Liver (tissue), 9 donors: ENCODE measurements around the gene ACRV1. TPM values are rescaled to one million over a fixed set of nuclear protein-coding genes. Genes with fewer than 3 reads are reported as not detected.

Experiments used
- DNase-seq: peaks from one replicate; pipeline ENCODE4 v3.0.0-alpha.2; 2017; ENCODE audit warnings: low spot score
- H3K27ac ChIP-seq, 2 donors: one replicate each; pipeline ENCODE4 v1.7.0; 2013; ENCODE audit warnings: inconsistent platforms in 2 of 2, low read length in 2 of 2, control low read depth in 1 of 2, low read depth in 1 of 2, mild to moderate bottlenecking in 1 of 2
- H3K27me3 ChIP-seq, 4 donors: one replicate each; pipeline versions ENCODE4 v1.6.1 to v1.7.0; 2013; ENCODE audit warnings: low read length in 3 of 4, inconsistent platforms in 1 of 4, mild to moderate bottlenecking in 1 of 4, moderate library complexity in 1 of 4; ENCODE audit not compliant: control insufficient read depth in 4 of 4, insufficient read depth in 4 of 4
- H3K36me3 ChIP-seq, 4 donors: one replicate each; pipeline versions ENCODE4 v1.6.1 to v1.7.0; 2013; ENCODE audit warnings: low read length in 3 of 4, mild to moderate bottlenecking in 3 of 4, low read depth in 1 of 4, moderate library complexity in 1 of 4; ENCODE audit not compliant: control insufficient read depth in 4 of 4, insufficient read depth in 3 of 4
- H3K4me1 ChIP-seq, 4 donors: one replicate each; pipeline versions ENCODE4 v1.6.1 to v1.7.0; 2013; ENCODE audit warnings: low read length in 3 of 4, mild to moderate bottlenecking in 3 of 4, moderate library complexity in 1 of 4; ENCODE audit not compliant: control insufficient read depth in 4 of 4, insufficient read depth in 4 of 4
- H3K4me3 ChIP-seq, 3 donors: one replicate each; pipeline versions ENCODE4 v1.6.1 to v1.7.0; 2013; ENCODE audit warnings: low read length in 3 of 3, control low read depth in 1 of 3, low read depth in 1 of 3, mild to moderate bottlenecking in 1 of 3
- H3K9ac ChIP-seq, 2 donors: one replicate each; pipeline ENCODE4 v1.7.0; 2013; ENCODE audit warnings: low read length in 2 of 2, mild to moderate bottlenecking in 2 of 2, moderate library complexity in 2 of 2, control low read depth in 1 of 2, low read depth in 1 of 2
- H3K9me3 ChIP-seq, 4 donors: one replicate each; pipeline versions ENCODE4 v1.6.1 to v1.7.0; 2013; ENCODE audit warnings: low read length in 3 of 4; ENCODE audit not compliant: control insufficient read depth in 4 of 4
- EGR1 ChIP-seq, 2 donors: IDR thresholded peaks; 2 replicates each; pipeline ENCODE4 v1.6.1; 2016 to 2018; ENCODE audit warnings: antibody characterized with exemption in 2 of 2, low read depth in 2 of 2
- FOXA2 ChIP-seq: IDR thresholded peaks from 2 replicates; pipeline ENCODE4 v1.6.1; 2016; ENCODE audit warnings: antibody characterized with exemption
- GABPA ChIP-seq, 2 donors: IDR thresholded peaks in 1 of 2; conservative IDR thresholded peaks in 1 of 2; 2 replicates each; pipeline ENCODE4 v1.6.1; 2016; ENCODE audit warnings: antibody characterized with exemption in 2 of 2, mild to moderate bottlenecking in 1 of 2, moderate library complexity in 1 of 2
- HNF4A ChIP-seq, 2 donors: conservative IDR thresholded peaks; 2 replicates each; pipeline ENCODE4 v1.6.1; 2016; ENCODE audit warnings: antibody characterized with exemption in 2 of 2, mild to moderate bottlenecking in 2 of 2
- HNF4G ChIP-seq: IDR thresholded peaks from 2 replicates; pipeline ENCODE4 v1.6.1; 2016; ENCODE audit warnings: antibody characterized with exemption
- JUND ChIP-seq, 2 donors: IDR thresholded peaks; 2 replicates each; pipeline ENCODE4 v1.6.1; 2016; ENCODE audit warnings: antibody characterized with exemption in 2 of 2
- NR2F2 ChIP-seq: IDR thresholded peaks from 2 replicates; pipeline ENCODE4 v1.6.1; 2016; ENCODE audit warnings: antibody characterized with exemption
- RAD21 ChIP-seq, 2 donors: IDR thresholded peaks; 2 replicates each; pipeline ENCODE4 v1.6.1; 2016; ENCODE audit warnings: antibody characterized with exemption in 2 of 2, mild to moderate bottlenecking in 2 of 2
- RXRA ChIP-seq, 2 donors: IDR thresholded peaks; 2 replicates each; pipeline ENCODE4 v1.6.1; 2017 to 2018; ENCODE audit warnings: antibody characterized with exemption in 2 of 2, mild to moderate bottlenecking in 1 of 2
- SP1 ChIP-seq: IDR thresholded peaks from 2 replicates; pipeline ENCODE4 v1.6.1; 2018; ENCODE audit warnings: antibody characterized with exemption, mild to moderate bottlenecking
- TAF1 ChIP-seq: conservative IDR thresholded peaks from 2 replicates; pipeline ENCODE4 v1.6.1; 2016; ENCODE audit warnings: antibody characterized with exemption, mild to moderate bottlenecking
- YY1 ChIP-seq: IDR thresholded peaks from 2 replicates; pipeline ENCODE4 v1.6.1; 2016; ENCODE audit warnings: antibody characterized with exemption, mild to moderate bottlenecking
- WGBS: extraction: QIAGEN DNeasy Blood & Tissue Kit; methylation state at CpG from one replicate; pipeline ENCODE4 v1.1.7; 2013; 5-methylcytosine and 5-hydroxymethylcytosine counted together
- polyA plus RNA-seq, 2 donors: library from polyadenylated mRNA; stranded (reverse) in 1 of 2; unstranded in 1 of 2; fragments of 200-250 nt in 1 of 2; fragments of >200 nt in 1 of 2; fragmentation: Nextera tagmentation in 1 of 2; extraction: Ambion mirVana in 1 of 2; gene quantifications; one replicate each; pipeline versions ENCODE4 v1.2.1 to v1.2.3, GENCODE V29; 2013 to 2015
- total RNA-seq, 2 donors: library from RNA; depleted of rRNA; stranded (reverse); fragments of >200 nt; gene quantifications; one replicate each; pipeline ENCODE4 v1.2.3, GENCODE V29; 2014
- TF ChIP-seq, protein P1 (sequence below): IDR thresholded peaks from 2 replicates; pipeline ENCODE4 v1.6.1; 2016; ENCODE audit warnings: antibody characterized with exemption
- TF ChIP-seq, protein P2 (sequence below): IDR thresholded peaks from 2 replicates; pipeline ENCODE4 v1.6.1; 2016; ENCODE audit warnings: antibody characterized with exemption, mild to moderate bottlenecking
- TF ChIP-seq, protein P3 (sequence below): IDR thresholded peaks from 2 replicates; pipeline ENCODE4 v1.6.1; 2016; ENCODE audit warnings: antibody characterized with exemption
- TF ChIP-seq, protein P4 (sequence below): fragments of 150-350 bp; IDR thresholded peaks from 2 replicates; pipeline ENCODE4 v1.5.1; 2017; ENCODE audit warnings: improper control_type of control experiment, low read depth, low read length; ENCODE audit not compliant: missing input control
- TF ChIP-seq, protein P5 (sequence below): IDR thresholded peaks from 2 replicates; pipeline ENCODE4 v1.6.1; 2016; ENCODE audit warnings: antibody characterized with exemption
- donor health status: healthy.
- donor health status: healthy.
- donor health status: healthy.
- donor health status: healthy.
- donor health status: healthy.

ACRV1 gene
- total and polyA plus RNA-seq, 4 donors, result not detected

DNA sequence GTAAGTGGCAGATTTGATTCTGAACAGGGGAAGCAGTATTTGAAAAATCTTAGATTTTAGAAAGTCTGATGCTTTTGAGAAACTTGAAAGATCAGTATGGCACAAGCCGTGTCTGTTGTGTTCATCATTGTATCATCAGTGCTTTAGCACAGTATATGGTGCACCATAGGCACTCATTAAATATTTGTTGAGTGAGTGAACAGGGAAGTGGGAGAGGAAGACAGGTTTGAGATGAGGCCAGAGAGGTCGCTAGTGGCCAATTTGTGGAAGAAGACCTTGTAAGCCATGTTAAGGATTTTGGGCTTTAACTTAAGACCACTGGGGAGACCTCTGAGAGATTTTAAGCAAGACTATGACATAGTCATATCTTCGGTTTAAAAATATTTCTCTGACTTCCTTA is 42.8 kb downstream of the ACRV1 start:
- Histone ChIP-seq H3K27ac (no peak overlapping the region), H3K9me3 (no peaks in the 10 kb centered on the region), H3K4me1 (no peaks in the 10 kb centered on the region), H3K36me3 (no peaks in the 10 kb centered on the region), H3K9ac (no peak overlapping the region), H3K4me3 (no peak overlapping the region), H3K27me3 (no peaks in the 10 kb centered on the region)
- 92% methylated on average over 3 of the region's 3 CpGs for WGBS
- no peak for DNase-seq
- TF ChIP-seq SP1 (no peak), TAF1 (no peak), GABPA (IDR thresholded peaks at IDR 0.05 in 1 of 2, conservative IDR thresholded peaks at IDR 0.05 in 1 of 2) (no peak), EGR1 (IDR thresholded peaks at IDR 0.05; ENCODE audit: low read depth in 2 of 2) (no peak), RAD21 (IDR thresholded peaks at IDR 0.05) (no peak), NR2F2 (no peak), HNF4A (conservative IDR thresholded peaks at IDR 0.05) (no peak), YY1 (no peak), FOXA2 (no peak), HNF4G (no peak)
- TF ChIP-seq, protein P1, sequence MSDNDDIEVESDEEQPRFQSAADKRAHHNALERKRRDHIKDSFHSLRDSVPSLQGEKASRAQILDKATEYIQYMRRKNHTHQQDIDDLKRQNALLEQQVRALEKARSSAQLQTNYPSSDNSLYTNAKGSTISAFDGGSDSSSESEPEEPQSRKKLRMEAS, result no peak
- TF ChIP-seq, protein P2, sequence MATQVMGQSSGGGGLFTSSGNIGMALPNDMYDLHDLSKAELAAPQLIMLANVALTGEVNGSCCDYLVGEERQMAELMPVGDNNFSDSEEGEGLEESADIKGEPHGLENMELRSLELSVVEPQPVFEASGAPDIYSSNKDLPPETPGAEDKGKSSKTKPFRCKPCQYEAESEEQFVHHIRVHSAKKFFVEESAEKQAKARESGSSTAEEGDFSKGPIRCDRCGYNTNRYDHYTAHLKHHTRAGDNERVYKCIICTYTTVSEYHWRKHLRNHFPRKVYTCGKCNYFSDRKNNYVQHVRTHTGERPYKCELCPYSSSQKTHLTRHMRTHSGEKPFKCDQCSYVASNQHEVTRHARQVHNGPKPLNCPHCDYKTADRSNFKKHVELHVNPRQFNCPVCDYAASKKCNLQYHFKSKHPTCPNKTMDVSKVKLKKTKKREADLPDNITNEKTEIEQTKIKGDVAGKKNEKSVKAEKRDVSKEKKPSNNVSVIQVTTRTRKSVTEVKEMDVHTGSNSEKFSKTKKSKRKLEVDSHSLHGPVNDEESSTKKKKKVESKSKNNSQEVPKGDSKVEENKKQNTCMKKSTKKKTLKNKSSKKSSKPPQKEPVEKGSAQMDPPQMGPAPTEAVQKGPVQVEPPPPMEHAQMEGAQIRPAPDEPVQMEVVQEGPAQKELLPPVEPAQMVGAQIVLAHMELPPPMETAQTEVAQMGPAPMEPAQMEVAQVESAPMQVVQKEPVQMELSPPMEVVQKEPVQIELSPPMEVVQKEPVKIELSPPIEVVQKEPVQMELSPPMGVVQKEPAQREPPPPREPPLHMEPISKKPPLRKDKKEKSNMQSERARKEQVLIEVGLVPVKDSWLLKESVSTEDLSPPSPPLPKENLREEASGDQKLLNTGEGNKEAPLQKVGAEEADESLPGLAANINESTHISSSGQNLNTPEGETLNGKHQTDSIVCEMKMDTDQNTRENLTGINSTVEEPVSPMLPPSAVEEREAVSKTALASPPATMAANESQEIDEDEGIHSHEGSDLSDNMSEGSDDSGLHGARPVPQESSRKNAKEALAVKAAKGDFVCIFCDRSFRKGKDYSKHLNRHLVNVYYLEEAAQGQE, result no peak
- TF ChIP-seq, protein P3, sequence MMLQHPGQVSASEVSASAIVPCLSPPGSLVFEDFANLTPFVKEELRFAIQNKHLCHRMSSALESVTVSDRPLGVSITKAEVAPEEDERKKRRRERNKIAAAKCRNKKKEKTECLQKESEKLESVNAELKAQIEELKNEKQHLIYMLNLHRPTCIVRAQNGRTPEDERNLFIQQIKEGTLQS, result no peak
- TF ChIP-seq, protein P4, sequence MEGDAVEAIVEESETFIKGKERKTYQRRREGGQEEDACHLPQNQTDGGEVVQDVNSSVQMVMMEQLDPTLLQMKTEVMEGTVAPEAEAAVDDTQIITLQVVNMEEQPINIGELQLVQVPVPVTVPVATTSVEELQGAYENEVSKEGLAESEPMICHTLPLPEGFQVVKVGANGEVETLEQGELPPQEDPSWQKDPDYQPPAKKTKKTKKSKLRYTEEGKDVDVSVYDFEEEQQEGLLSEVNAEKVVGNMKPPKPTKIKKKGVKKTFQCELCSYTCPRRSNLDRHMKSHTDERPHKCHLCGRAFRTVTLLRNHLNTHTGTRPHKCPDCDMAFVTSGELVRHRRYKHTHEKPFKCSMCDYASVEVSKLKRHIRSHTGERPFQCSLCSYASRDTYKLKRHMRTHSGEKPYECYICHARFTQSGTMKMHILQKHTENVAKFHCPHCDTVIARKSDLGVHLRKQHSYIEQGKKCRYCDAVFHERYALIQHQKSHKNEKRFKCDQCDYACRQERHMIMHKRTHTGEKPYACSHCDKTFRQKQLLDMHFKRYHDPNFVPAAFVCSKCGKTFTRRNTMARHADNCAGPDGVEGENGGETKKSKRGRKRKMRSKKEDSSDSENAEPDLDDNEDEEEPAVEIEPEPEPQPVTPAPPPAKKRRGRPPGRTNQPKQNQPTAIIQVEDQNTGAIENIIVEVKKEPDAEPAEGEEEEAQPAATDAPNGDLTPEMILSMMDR, result no peak

DNA sequence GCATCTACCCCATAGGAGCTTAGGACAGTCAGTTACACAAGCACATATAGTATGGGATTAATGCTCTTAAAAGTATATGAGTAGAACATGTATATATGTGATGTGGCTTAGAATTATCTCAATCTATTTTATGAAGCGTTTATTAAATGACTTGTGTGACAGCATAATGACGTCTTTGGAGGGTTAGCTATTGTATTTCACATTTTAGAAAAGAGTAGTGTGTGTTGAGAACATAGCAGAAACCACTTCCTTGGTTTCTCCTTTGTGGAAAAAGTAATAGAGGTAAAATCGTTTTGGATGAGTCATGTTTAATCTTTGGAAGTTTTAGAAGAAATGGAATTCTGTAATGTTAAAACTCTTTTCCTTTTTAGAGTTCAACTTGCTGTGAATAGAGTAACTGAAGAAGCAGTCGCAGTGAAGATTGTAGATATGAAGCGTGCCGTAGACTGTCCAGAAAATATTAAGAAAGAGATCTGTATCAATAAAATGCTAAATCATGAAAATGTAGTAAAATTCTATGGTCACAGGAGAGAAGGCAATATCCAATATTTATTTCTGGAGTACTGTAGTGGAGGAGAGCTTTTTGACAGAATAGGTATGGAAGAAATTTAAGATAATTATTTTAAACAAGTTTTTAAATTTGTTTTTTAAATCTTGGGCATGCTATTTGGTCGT is 53.3 kb downstream of the ACRV1 start:
- H3K4me3 ChIP-seq, result no peak overlapping the region
- no peaks in the 10 kb centered on the region for H3K9me3 ChIP-seq
- no peak overlapping the region for H3K27ac ChIP-seq
- no peaks in the 10 kb centered on the region for H3K36me3 ChIP-seq
- peaks cover 3 to 20% (median 15%) of the 10 kb centered on the region in 4 donors for H3K4me1 ChIP-seq
- no peaks in the 10 kb centered on the region for H3K27me3 ChIP-seq
- H3K9ac ChIP-seq, result no peak overlapping the region
- 81% methylated on average over 7 of the region's 7 CpGs for WGBS
- no peak for DNase-seq
- TF ChIP-seq SP1 (no peak), TAF1 (no peak), HNF4A (conservative IDR thresholded peaks at IDR 0.05) (no peak), RXRA (IDR thresholded peaks at IDR 0.05) (no peak), JUND (IDR thresholded peaks at IDR 0.05) (no peak), GABPA (IDR thresholded peaks at IDR 0.05 in 1 of 2, conservative IDR thresholded peaks at IDR 0.05 in 1 of 2) (no peak), NR2F2 (no peak)
- TF ChIP-seq, protein P4, result no peak
- TF ChIP-seq, protein P5, sequence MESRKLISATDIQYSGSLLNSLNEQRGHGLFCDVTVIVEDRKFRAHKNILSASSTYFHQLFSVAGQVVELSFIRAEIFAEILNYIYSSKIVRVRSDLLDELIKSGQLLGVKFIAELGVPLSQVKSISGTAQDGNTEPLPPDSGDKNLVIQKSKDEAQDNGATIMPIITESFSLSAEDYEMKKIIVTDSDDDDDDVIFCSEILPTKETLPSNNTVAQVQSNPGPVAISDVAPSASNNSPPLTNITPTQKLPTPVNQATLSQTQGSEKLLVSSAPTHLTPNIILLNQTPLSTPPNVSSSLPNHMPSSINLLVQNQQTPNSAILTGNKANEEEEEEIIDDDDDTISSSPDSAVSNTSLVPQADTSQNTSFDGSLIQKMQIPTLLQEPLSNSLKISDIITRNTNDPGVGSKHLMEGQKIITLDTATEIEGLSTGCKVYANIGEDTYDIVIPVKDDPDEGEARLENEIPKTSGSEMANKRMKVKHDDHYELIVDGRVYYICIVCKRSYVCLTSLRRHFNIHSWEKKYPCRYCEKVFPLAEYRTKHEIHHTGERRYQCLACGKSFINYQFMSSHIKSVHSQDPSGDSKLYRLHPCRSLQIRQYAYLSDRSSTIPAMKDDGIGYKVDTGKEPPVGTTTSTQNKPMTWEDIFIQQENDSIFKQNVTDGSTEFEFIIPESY, result no peak
- TF ChIP-seq, protein P3, result no peak
